Lower leg skin (tissue), 3 donors: Measurements from ENCODE around the gene CTDSP2.

Source experiments
- CTCF ChIP-seq, 3 donors: fragments of 450-650 bp; IDR thresholded peaks; one replicate each; pipeline ENCODE4 v1.5.1; 2016; ENCODE audit warnings: antibody characterized with exemption in 3 of 3, mild to moderate bottlenecking in 3 of 3, moderate library complexity in 2 of 3
- POLR2A ChIP-seq, 2 donors: fragments of 450-650 bp; IDR thresholded peaks; one replicate each; pipeline ENCODE4 v1.6.1; 2016 to 2017; ENCODE audit warnings: antibody characterized with exemption in 2 of 2, mild to moderate bottlenecking in 1 of 2, moderate library complexity in 1 of 2

GRCh38 chr12:57887631-57888408 is 41.3 kb upstream of the CTDSP2 start:
- no peak for TF ChIP-seq CTCF (IDR thresholded peaks at IDR 0.05)
- no peak for TF ChIP-seq POLR2A (IDR thresholded peaks at IDR 0.05)
